ENCODE data around the gene CPEB3.
"Not testable (repeated sequence)": the region's sequence is repeated elsewhere in the genome, so short reads cannot be mapped to it uniquely, and the experiment has no call there.

Gene CPEB3

GRCh38 chr10:92064506-92064905, 226.4 kb downstream of the CPEB3 start:
- no peak overlapping the region for H3K27ac ChIP-seq (ENCODE audit: low read depth, low read length)
- H3K27me3 ChIP-seq (ENCODE audit: insufficient read depth, low read length): no peaks in the 10 kb centered on the region
- H3K4me1 ChIP-seq (ENCODE audit: insufficient read depth, low read length): no peaks in the 10 kb centered on the region
- H3K4me3 ChIP-seq (ENCODE audit: low read length): no peak overlapping the region
- no peaks in the 10 kb centered on the region for H3K9me3 ChIP-seq (ENCODE audit: insufficient read depth, low read depth, low read length)
- H3K9ac ChIP-seq (ENCODE audit: low read depth, low read length): no peak overlapping the region
- WGBS: 100% methylated on average over 1 of the region's 2 CpGs
- no peaks in the 10 kb centered on the region for H3K36me3 ChIP-seq (ENCODE audit: insufficient read depth, low read length)

- no peak overlapping the region for H3K27ac ChIP-seq (ENCODE audit: low read depth, low read length)
- H3K27me3 ChIP-seq (ENCODE audit: insufficient read depth, low read length): no peaks in the 10 kb centered on the region
- no peaks in the 10 kb centered on the region for H3K4me1 ChIP-seq (ENCODE audit: insufficient read depth, low read length)
- 78% methylated on average over 1 of the region's 1 CpG for WGBS
- no peak overlapping the region for H3K4me3 ChIP-seq (ENCODE audit: low read length)
- H3K9ac ChIP-seq (ENCODE audit: low read depth, low read length): no peak overlapping the region
- H3K9me3 ChIP-seq (ENCODE audit: insufficient read depth, low read depth, low read length): no peaks in the 10 kb centered on the region
- no peaks in the 10 kb centered on the region for H3K36me3 ChIP-seq (ENCODE audit: insufficient read depth, low read length)
These were observed 228.6 kb downstream of the CPEB3 start for GRCh38 chr10:92062273-92062672.

- Histone ChIP-seq H3K4me3 (ENCODE audit: low read length) (no peak overlapping the region), H3K9me3 (ENCODE audit: insufficient read depth, low read depth, low read length) (no peaks in the 10 kb centered on the region), H3K36me3 (ENCODE audit: insufficient read depth, low read length) (no peaks in the 10 kb centered on the region), H3K27me3 (ENCODE audit: insufficient read depth, low read length) (no peaks in the 10 kb centered on the region), H3K4me1 (ENCODE audit: insufficient read depth, low read length) (no peaks in the 10 kb centered on the region), H3K9ac (ENCODE audit: low read depth, low read length) (no peak overlapping the region), H3K27ac (ENCODE audit: low read depth, low read length) (no peak overlapping the region)
These were observed 236.1 kb downstream of the CPEB3 start for GRCh38 chr10:92054807-92055206.

GRCh38 chr10:92052741-92053140, 238.1 kb downstream of the CPEB3 start:
- H3K9me3 ChIP-seq (ENCODE audit: insufficient read depth, low read depth, low read length): no peaks in the 10 kb centered on the region
- no peak overlapping the region for H3K4me3 ChIP-seq (ENCODE audit: low read length)
- WGBS: 74% methylated on average over 4 of the region's 5 CpGs
- no peaks in the 10 kb centered on the region for H3K4me1 ChIP-seq (ENCODE audit: insufficient read depth, low read length)
- no peaks in the 10 kb centered on the region for H3K36me3 ChIP-seq (ENCODE audit: insufficient read depth, low read length)
- no peak overlapping the region for H3K27ac ChIP-seq (ENCODE audit: low read depth, low read length)
- no peak overlapping the region for H3K9ac ChIP-seq (ENCODE audit: low read depth, low read length)
- no peaks in the 10 kb centered on the region for H3K27me3 ChIP-seq (ENCODE audit: insufficient read depth, low read length)

GRCh38 chr10:92052088-92052487, 238.8 kb downstream of the CPEB3 start:
- no peaks in the 10 kb centered on the region for H3K27me3 ChIP-seq (ENCODE audit: insufficient read depth, low read length)
- no peaks in the 10 kb centered on the region for H3K9me3 ChIP-seq (ENCODE audit: insufficient read depth, low read depth, low read length)
- no peak overlapping the region for H3K9ac ChIP-seq (ENCODE audit: low read depth, low read length)
- no peaks in the 10 kb centered on the region for H3K4me1 ChIP-seq (ENCODE audit: insufficient read depth, low read length)
- no peak overlapping the region for H3K27ac ChIP-seq (ENCODE audit: low read depth, low read length)
- WGBS: 95% methylated on average over 18 of the region's 18 CpGs
- H3K4me3 ChIP-seq (ENCODE audit: low read length): no peak overlapping the region
- H3K36me3 ChIP-seq (ENCODE audit: insufficient read depth, low read length): no peaks in the 10 kb centered on the region

GRCh38 chr10:92047215-92047614, 243.7 kb downstream of the CPEB3 start:
- H3K27ac ChIP-seq (ENCODE audit: low read depth, low read length): no peak overlapping the region

GRCh38 chr10:92045641-92046106, 245.2 kb downstream of the CPEB3 start:
- 71% methylated on average over 37 of the region's 37 CpGs for WGBS
- Histone ChIP-seq H3K4me1 (ENCODE audit: insufficient read depth, low read length) (peaks cover 8% of the 10 kb centered on the region; the same call in 1 of the 2 replicates), H3K4me3 (ENCODE audit: low read length) (peak overlapping the region; percentile 40), H3K36me3 (ENCODE audit: insufficient read depth, low read length) (no peaks in the 10 kb centered on the region), H3K27me3 (ENCODE audit: insufficient read depth, low read length) (peaks cover 6% of the 10 kb centered on the region; the same call in 1 of the 2 replicates), H3K27ac (ENCODE audit: low read depth, low read length) (no peak overlapping the region), H3K9me3 (ENCODE audit: insufficient read depth, low read depth, low read length) (no peaks in the 10 kb centered on the region), H3K9ac (ENCODE audit: low read depth, low read length) (peak overlapping the region; percentile 25; the same call in 1 of the 2 replicates)

More at GRCh38 chr10:92047215-92047614, 243.7 kb downstream of the CPEB3 start:
- H3K4me3 ChIP-seq (ENCODE audit: low read length): no peak overlapping the region
- H3K9ac ChIP-seq (ENCODE audit: low read depth, low read length): no peak overlapping the region
- H3K36me3 ChIP-seq (ENCODE audit: insufficient read depth, low read length): no peaks in the 10 kb centered on the region
- no peaks in the 10 kb centered on the region for H3K9me3 ChIP-seq (ENCODE audit: insufficient read depth, low read depth, low read length)
- peaks cover 6% of the 10 kb centered on the region; the same call in 1 of the 2 replicates for H3K27me3 ChIP-seq (ENCODE audit: insufficient read depth, low read length)
- H3K4me1 ChIP-seq (ENCODE audit: insufficient read depth, low read length): peaks cover 8% of the 10 kb centered on the region; the same call in 1 of the 2 replicates

GRCh38 chr10:92042541-92042940, 248.3 kb downstream of the CPEB3 start:
- Histone ChIP-seq H3K4me1 (ENCODE audit: insufficient read depth, low read length) (peaks cover 8% of the 10 kb centered on the region; the same call in 1 of the 2 replicates), H3K9ac (ENCODE audit: low read depth, low read length) (no peak overlapping the region), H3K4me3 (ENCODE audit: low read length) (no peak overlapping the region), H3K9me3 (ENCODE audit: insufficient read depth, low read depth, low read length) (no peaks in the 10 kb centered on the region), H3K36me3 (ENCODE audit: insufficient read depth, low read length) (no peaks in the 10 kb centered on the region), H3K27ac (ENCODE audit: low read depth, low read length) (no peak overlapping the region), H3K27me3 (ENCODE audit: insufficient read depth, low read length) (peaks cover 6% of the 10 kb centered on the region; the same call in 1 of the 2 replicates)
- 63% methylated on average over 5 of the region's 5 CpGs for WGBS

GRCh38 chr10:92038949-92039348, 251.9 kb downstream of the CPEB3 start:
- 95% methylated on average over 1 of the region's 1 CpG for WGBS
- no peaks in the 10 kb centered on the region; the same call in 1 of the 2 replicates for H3K4me1 ChIP-seq (ENCODE audit: insufficient read depth, low read length)

DNA sequence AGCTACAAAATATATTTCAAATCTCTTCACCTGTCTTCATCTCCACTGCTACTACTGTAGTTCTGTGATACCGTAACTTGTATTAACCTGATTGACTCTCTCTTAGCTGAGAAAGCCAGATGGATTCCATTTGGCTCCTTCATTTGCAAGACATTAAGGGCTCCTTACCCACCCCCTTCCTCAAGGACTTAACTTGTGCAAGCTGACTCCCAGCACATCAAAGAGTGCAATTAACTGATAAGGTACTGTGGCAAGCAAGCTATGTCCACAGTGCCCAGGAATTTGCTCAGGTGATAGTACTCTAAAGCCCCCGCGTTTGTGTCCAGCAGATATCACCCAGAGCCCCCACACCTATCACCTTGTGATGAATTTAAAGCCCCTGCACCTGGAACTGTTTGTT, 257.8 kb downstream of the CPEB3 start:
- not testable (repeated sequence) for H3K4me3 ChIP-seq (ENCODE audit: low read length); H3K27ac ChIP-seq (ENCODE audit: low read depth, low read length); H3K9ac ChIP-seq (ENCODE audit: low read depth, low read length); H3K27me3 ChIP-seq (ENCODE audit: insufficient read depth, low read length); H3K9me3 ChIP-seq (ENCODE audit: insufficient read depth, low read depth, low read length)
- Histone ChIP-seq H3K4me1 (ENCODE audit: insufficient read depth, low read length) (peaks cover 19% of the 10 kb centered on the region), H3K36me3 (ENCODE audit: insufficient read depth, low read length) (peaks cover 42% of the 10 kb centered on the region)
- WGBS: 33% methylated on average over 3 of the region's 3 CpGs

More at GRCh38 chr10:92038949-92039348, 251.9 kb downstream of the CPEB3 start:
- H3K27ac ChIP-seq (ENCODE audit: low read depth, low read length): no peak overlapping the region
- H3K36me3 ChIP-seq (ENCODE audit: insufficient read depth, low read length): no peaks in the 10 kb centered on the region; the same call in 1 of the 2 replicates
- H3K27me3 ChIP-seq (ENCODE audit: insufficient read depth, low read length): no peaks in the 10 kb centered on the region
- H3K4me3 ChIP-seq (ENCODE audit: low read length): no peak overlapping the region
- H3K9ac ChIP-seq (ENCODE audit: low read depth, low read length): no peak overlapping the region
- no peaks in the 10 kb centered on the region for H3K9me3 ChIP-seq (ENCODE audit: insufficient read depth, low read depth, low read length)

DNA sequence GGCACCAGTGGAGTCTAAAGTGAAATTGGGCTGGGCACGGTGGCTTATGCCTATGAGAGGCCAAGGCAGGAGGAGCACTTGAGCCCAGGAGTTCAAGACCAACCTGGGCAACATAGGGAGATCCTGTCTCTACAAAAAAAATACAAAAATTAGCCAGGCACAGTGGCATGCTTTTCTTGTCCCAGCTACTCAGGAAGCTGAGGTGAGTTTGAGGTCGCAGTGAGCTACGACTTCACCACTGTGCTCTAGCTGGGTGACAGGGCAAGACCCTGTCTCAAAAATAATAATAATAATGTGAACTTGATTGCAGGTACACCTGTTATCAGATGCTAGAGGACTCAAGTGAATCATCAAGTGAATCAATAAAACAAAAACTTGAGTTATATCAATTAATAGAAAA, 259.3 kb downstream of the CPEB3 start:
- Histone ChIP-seq H3K9me3 (ENCODE audit: insufficient read depth, low read depth, low read length) (no peaks in the 10 kb centered on the region), H3K27ac (ENCODE audit: low read depth, low read length) (no peak overlapping the region), H3K9ac (ENCODE audit: low read depth, low read length) (no peak overlapping the region), H3K4me1 (ENCODE audit: insufficient read depth, low read length) (peaks cover 19% of the 10 kb centered on the region), H3K27me3 (ENCODE audit: insufficient read depth, low read length) (no peaks in the 10 kb centered on the region), H3K36me3 (ENCODE audit: insufficient read depth, low read length) (peaks cover 57% of the 10 kb centered on the region), H3K4me3 (ENCODE audit: low read length) (no peak overlapping the region)
- WGBS: 97% methylated on average over 3 of the region's 3 CpGs

- H3K4me1 ChIP-seq (ENCODE audit: insufficient read depth, low read length): peaks cover 2% of the 10 kb centered on the region
- no peaks in the 10 kb centered on the region for H3K9me3 ChIP-seq (ENCODE audit: insufficient read depth, low read depth, low read length)
- H3K4me3 ChIP-seq (ENCODE audit: low read length): no peak overlapping the region
- H3K36me3 ChIP-seq (ENCODE audit: insufficient read depth, low read length): peaks cover 95% of the 10 kb centered on the region
- H3K9ac ChIP-seq (ENCODE audit: low read depth, low read length): no peak overlapping the region
- no peak overlapping the region for H3K27ac ChIP-seq (ENCODE audit: low read depth, low read length)
- 93% methylated on average over 4 of the region's 4 CpGs for WGBS
- H3K27me3 ChIP-seq (ENCODE audit: insufficient read depth, low read length): no peaks in the 10 kb centered on the region
These were observed 263.7 kb downstream of the CPEB3 start for GRCh38 chr10:92027141-92027540.

Data from HUES64 (cell line).